ENCODE measurements around the gene HSPA12A. TPM values are rescaled to one million over a fixed set of nuclear protein-coding genes. Genes with fewer than 3 reads are reported as not detected.

Gene HSPA12A
- total RNA-seq, 1 donor = 10.9 TPM

GRCh38 chr10:116744163-116744753 is 1.9 kb upstream of the HSPA12A start:
- Histone ChIP-seq H3K4me1 (ENCODE audit: insufficient read depth, low read length) (peaks cover 12% of the 10 kb centered on the region), H3K27ac (ENCODE audit: low read depth, low read length) (no peak overlapping the region), H3K4me3 (ENCODE audit: insufficient read depth, low read length) (no peak overlapping the region), H3K4me2 (ENCODE audit: insufficient read depth, low read length) (no peak overlapping the region), H2AFZ (ENCODE audit: low read length) (no peak overlapping the region), H3K27me3 (ENCODE audit: insufficient read depth, low read length) (no peaks in the 10 kb centered on the region), H3K9me3 (ENCODE audit: low read depth, low read length) (no peaks in the 10 kb centered on the region), H3K36me3 (ENCODE audit: insufficient read depth, low read length) (peaks cover 5% of the 10 kb centered on the region), H4K20me1 (ENCODE audit: insufficient read depth, low read length) (peaks cover 8% of the 10 kb centered on the region), H3K79me2 (ENCODE audit: insufficient read depth, low read length) (peaks cover 24% of the 10 kb centered on the region)
- TF ChIP-seq, protein P1, sequence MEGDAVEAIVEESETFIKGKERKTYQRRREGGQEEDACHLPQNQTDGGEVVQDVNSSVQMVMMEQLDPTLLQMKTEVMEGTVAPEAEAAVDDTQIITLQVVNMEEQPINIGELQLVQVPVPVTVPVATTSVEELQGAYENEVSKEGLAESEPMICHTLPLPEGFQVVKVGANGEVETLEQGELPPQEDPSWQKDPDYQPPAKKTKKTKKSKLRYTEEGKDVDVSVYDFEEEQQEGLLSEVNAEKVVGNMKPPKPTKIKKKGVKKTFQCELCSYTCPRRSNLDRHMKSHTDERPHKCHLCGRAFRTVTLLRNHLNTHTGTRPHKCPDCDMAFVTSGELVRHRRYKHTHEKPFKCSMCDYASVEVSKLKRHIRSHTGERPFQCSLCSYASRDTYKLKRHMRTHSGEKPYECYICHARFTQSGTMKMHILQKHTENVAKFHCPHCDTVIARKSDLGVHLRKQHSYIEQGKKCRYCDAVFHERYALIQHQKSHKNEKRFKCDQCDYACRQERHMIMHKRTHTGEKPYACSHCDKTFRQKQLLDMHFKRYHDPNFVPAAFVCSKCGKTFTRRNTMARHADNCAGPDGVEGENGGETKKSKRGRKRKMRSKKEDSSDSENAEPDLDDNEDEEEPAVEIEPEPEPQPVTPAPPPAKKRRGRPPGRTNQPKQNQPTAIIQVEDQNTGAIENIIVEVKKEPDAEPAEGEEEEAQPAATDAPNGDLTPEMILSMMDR (IDR thresholded peaks at IDR 0.05; ENCODE audit: extremely low read depth, low read depth, low read length) = no peak
- DNase-seq (ENCODE audit: insufficient read length, low spot score, missing footprints) = peak; percentile 38

DNA sequence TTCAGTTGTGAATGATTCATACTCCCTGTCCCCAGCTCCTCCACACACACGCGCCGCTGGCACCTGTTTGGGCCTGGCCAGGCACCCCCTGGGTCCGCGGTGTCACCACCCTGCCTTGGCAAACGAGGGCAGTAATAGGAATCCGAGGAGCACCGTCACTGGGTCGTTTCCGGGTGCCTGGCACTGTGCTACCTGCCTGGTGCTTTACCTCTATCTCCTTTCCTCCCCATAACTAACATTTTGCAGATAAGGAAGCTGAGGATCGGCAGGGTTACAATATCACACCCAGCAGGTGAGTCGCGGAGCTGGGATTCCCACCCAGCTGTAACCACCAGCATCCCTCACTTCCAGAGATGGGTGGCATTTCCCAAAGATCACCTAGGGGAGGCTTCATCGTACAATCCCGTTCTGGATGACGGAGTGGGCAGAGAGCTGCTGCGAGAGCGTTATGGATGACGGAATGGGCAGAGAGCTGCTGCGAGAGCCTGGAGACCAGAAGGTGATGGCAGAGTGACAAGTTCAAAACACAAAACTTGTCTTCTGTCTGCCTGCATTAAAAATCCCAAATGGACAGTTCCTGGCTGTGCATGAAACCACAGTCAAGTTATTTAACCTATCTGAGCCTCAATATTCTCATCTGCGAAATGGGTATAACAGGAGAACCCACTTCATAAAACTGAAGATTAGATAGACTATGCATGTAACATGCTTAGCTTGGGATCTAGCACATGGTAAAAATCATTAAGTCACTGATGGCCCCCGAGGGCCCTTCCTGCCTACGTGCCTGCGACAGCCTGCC is 1.1 kb upstream of the HSPA12A start:
- no peaks in the 10 kb centered on the region for H3K27me3 ChIP-seq (ENCODE audit: insufficient read depth, low read length)
- peaks cover 32% of the 10 kb centered on the region for H3K79me2 ChIP-seq (ENCODE audit: insufficient read depth, low read length)
- H3K36me3 ChIP-seq (ENCODE audit: insufficient read depth, low read length) = peaks cover 5% of the 10 kb centered on the region
- H3K4me3 ChIP-seq (ENCODE audit: insufficient read depth, low read length) = peak overlapping the region; percentile 84
- peak overlapping the region; percentile 81 for H3K4me2 ChIP-seq (ENCODE audit: insufficient read depth, low read length)
- TF ChIP-seq, protein P1 (IDR thresholded peaks at IDR 0.05; ENCODE audit: extremely low read depth, low read depth, low read length) = no peak
- no peak overlapping the region for H3K27ac ChIP-seq (ENCODE audit: low read depth, low read length)
- no peak for DNase-seq (ENCODE audit: insufficient read length, low spot score, missing footprints)
- H3K9me3 ChIP-seq (ENCODE audit: low read depth, low read length) = no peaks in the 10 kb centered on the region
- H4K20me1 ChIP-seq (ENCODE audit: insufficient read depth, low read length) = peaks cover 13% of the 10 kb centered on the region
- no peak overlapping the region for H2AFZ ChIP-seq (ENCODE audit: low read length)
- H3K4me1 ChIP-seq (ENCODE audit: insufficient read depth, low read length) = peaks cover 12% of the 10 kb centered on the region

DNA sequence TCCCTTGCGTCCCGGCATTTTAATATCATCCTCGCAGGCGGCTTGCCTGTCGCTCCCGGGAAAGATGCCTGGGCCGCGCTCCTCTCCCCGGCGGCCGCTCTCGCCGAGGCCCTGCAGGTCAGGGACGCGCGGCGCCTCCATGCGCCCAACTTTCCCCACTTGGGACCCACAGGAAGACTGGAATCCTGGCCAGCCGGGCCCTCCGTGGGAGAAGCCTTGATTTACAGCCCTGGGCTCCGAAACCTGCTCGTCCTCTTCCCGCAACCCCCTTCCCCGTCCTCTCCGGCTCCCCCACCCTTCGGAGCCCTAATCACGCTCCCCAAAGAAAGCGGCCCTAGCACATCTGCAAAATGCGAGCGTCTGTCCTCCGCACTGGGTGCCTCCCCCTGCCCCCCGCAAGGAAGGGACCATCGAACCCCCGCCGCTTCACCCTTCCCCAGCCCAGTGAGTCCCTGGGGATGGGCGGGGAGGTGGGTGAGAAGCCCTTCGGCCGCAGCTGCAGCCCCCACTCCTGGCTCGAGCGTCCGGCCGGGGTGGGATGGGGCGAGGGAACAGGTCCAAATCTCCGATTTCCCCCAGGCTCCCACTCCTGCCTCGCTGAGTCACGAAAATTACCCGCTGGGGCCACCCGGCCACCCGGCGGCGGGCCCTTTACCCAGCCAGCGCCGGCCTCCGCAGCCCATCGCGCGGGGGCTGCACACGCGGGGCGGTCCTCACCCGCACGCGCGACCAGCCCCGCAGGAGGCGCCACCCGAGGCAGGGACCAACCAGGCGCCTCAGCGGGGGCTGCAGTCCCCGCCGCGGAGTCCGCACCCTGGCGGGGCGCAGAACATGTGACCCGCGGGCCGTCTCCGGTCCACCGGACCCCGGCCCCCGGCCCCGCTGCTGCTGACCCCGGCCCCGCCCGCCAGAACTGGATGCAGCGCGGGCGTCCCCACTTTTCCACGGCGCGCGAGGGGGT is 695 bp downstream of the HSPA12A start:
- H3K9me3 ChIP-seq (ENCODE audit: low read depth, low read length) = no peaks in the 10 kb centered on the region
- peak overlapping the region; percentile 17 for H3K27ac ChIP-seq (ENCODE audit: low read depth, low read length)
- H3K4me1 ChIP-seq (ENCODE audit: insufficient read depth, low read length) = peaks cover 6% of the 10 kb centered on the region
- H3K36me3 ChIP-seq (ENCODE audit: insufficient read depth, low read length) = peaks cover 5% of the 10 kb centered on the region
- H2AFZ ChIP-seq (ENCODE audit: low read length) = peak overlapping the region; percentile 80
- H3K79me2 ChIP-seq (ENCODE audit: insufficient read depth, low read length) = peaks cover 50% of the 10 kb centered on the region
- peak overlapping the region; percentile 84 for H3K4me3 ChIP-seq (ENCODE audit: insufficient read depth, low read length)
- no peaks in the 10 kb centered on the region for H3K27me3 ChIP-seq (ENCODE audit: insufficient read depth, low read length)
- DNase-seq (ENCODE audit: insufficient read length, low spot score, missing footprints) = peak; percentile 92
- peaks cover 18% of the 10 kb centered on the region for H4K20me1 ChIP-seq (ENCODE audit: insufficient read depth, low read length)
- peak overlapping the region; percentile 84 for H3K4me2 ChIP-seq (ENCODE audit: insufficient read depth, low read length)
- TF ChIP-seq, protein P1 (IDR thresholded peaks at IDR 0.05; ENCODE audit: extremely low read depth, low read depth, low read length) = no peak

Data from osteoblast (primary cell).